ENCODE results near the gene EPHA1.
"Not testable (repeated sequence)": the region's sequence is repeated elsewhere in the genome, so short reads cannot be mapped to it uniquely, and the experiment has no call there.

Gene EPHA1

DNA sequence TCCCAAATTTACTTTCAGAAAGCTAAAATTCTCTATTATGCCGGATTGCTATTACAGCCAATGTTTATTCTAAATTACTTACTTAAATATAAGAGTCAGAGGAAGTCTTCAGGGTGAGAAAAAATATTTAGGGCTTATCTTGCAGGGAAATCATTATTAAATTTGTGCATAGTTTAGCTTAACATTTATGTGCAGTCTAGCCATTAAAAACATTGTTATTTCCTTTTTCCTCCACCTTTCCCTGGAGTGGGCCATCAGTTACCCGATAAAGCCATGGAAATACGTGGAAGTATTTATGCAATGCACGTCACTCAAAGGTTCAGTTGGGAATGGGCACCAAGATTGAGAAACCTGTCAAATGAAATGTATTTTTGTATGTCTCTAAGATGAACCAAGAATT, 25.1 kb upstream of the EPHA1 start:
- no peak for DNase-seq (ENCODE audit: insufficient read length, low spot score)

DNA sequence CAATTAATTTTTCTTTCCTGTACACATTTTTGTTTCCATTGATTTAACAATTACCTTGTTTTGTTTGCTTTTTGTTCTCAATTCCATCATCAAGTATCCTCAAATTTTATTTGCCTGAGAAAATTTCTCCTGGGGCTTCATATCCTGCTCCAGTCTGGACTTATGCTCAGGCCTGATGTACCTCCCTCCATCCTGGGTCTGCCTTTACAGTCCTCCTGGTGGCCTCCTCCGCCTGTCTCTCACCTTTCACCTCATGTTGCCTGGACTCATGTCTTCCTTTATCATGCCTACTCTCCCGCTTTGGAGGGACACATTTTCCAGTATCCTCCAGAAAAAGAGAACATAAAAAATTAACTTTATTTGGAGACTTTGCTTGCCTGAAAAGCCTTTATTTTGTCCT, 22.5 kb upstream of the EPHA1 start:
- FAIRE-seq (no peak), DNase-seq (ENCODE audit: insufficient read length, low spot score) (no peak)

More for the DNA sequence above, 25.1 kb upstream of the EPHA1 start:
- no peak for FAIRE-seq

DNA sequence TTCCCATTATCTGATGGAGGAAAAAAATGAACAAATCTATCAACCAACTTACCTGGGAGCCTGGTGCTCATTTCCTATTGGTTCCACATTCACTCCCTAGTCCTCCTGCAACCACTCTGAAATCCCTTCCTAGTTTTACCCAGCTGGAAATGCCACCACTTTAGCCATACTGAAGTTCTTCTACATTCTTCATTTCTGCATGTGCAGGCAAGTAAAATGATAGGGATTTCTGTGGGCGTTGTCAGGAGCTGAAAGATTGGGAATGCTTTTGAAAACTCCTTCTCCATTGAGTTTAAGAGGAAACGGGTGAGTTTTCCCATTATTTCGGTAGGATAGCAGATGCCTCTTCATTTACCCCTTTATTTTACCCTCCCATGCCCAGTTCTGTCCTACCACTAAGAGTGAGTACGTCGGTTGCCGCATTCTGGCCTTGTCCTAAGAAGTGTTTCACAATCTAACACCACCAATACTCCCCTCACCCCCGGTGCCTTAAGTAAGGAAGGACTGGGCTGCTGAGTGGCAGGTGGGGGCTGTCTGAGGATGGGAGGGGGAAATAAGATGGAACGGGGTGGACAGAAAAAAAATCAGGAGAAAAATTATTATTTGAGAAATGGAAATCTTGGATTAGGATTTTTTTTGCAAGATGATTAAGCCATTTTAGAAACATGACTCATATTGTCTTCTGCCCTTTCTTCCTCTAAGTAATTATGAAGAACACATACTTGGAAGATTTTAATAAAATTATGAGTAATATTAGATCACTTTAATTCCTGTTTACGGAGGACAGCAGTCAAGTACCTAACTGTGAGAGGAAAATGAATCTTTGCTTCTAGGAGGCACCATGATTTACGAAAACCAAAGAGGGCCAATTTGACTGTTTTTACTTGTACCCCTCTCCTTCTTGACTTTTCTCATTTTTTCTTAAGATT, 21.4 kb upstream of the EPHA1 start:
- FAIRE-seq: no peak
- no peak for DNase-seq (ENCODE audit: insufficient read length, low spot score)

DNA sequence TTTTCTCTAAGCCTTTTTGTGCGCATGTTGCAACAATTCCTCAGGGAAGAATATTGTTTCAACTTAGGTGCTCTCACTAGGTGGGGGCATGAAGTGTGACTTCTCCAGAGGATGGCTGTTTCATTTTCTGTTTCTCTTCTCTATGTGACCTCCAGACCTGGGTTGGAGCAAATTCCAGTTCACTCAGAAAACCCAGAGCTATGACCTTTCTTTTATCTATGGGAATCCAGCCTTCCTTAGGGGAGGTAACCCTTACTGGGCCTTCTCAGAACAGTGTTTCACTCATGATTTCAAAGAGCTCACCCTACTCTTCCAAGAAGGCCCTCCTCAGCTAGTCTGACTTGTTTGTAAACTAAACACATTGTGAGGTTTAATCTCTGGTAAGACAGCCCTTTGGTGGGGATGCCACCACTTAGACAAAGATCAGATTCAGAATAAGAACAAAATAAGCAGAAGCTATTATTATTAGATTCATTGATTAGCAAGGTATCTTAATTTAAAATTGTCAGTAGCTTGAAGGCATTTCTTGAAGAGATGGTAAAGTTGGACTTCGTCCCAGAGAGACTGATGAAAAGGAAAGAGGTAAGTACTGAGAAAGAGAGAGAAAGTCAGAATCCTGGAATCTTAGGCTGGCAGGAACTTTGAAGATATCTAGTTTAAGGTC, 18.0 kb upstream of the EPHA1 start:
- FAIRE-seq (no peak), DNase-seq (ENCODE audit: insufficient read length, low spot score) (no peak)

DNA sequence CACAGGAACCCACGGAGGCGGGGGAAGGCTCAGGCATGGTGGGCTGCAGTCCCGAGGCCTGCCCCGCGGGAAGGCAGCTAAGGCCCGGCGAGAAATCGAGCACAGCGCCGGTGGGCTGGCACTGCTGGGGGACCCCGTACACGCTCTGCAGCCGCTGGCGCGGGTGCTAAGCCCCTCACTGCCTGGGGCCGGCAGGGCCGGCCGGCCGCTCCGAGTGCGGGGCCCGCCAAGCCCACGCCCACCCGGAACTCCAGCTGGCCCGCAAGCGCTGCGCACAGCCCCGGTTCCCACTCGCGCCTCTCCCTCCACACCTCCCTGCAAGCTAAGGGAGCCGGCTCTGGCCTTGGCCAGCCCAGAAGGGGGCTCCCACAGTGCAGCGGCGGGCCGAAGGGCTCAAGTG, 15.8 kb upstream of the EPHA1 start:
- DNase-seq (ENCODE audit: insufficient read length, low spot score): not testable (repeated sequence)

DNA sequence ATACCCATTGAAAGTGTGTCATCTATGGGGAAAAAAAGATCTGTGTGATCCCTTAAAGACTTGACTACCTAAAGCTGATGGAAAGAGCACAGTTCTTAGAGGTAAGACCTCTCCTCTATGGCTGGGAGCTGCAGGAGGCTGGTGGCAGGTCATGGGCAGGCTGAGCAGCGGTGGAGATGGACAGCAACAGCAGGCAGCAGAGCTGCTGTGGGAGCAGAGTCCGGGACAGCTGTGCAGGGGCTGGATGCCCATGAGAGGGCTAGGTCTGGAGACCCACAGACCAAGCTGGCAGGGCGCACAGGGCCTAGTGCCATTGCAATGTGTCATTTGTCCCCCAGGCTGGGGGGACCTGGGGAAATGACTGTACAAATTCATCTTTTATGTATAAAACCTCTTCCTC, 13.4 kb upstream of the EPHA1 start:
- FAIRE-seq: no peak
- DNase-seq (ENCODE audit: insufficient read length, low spot score): no peak

More for the DNA sequence above, 15.8 kb upstream of the EPHA1 start:
- not testable (repeated sequence) for FAIRE-seq

DNA sequence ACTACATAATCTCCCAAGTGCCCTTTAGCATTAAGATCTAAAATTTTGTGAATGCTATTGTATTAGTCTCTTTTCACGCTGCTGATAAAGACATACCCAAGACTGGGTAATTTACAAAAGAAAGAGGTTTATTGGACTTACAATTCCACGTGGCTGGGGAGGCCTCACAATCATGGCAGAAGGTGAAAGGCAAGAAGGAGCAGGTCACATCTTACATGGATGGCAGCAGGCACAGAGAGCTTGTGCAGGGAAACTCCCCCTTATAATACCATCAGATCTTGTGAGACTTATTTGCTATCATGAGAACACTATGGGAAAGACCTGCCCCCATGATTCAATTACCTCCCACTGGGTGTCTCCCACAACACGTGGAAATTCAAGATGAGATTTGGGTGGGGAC, 12.0 kb upstream of the EPHA1 start:
- not testable (repeated sequence) for FAIRE-seq; DNase-seq (ENCODE audit: insufficient read length, low spot score)

DNA sequence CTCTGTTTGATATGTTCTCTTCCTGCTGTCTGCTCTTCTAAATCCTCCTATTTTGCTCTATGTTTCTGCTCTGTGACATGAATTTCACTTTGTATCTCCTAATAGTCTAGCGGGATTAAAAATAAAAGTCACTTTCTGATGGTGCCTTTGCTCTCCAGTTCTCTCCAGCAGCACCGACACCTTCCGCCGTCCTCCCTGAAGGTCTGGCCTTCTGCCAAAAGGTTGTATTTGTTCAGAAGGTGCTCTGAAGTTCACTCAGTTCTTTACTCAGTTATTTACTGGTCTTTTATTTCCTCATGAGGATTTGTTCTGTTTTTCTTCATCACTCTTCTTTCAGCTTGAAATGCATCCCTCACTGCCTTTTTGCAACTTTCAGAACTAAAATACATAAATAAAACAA, 11.2 kb upstream of the EPHA1 start:
- FAIRE-seq (no peak), DNase-seq (ENCODE audit: insufficient read length, low spot score) (no peak)

DNA sequence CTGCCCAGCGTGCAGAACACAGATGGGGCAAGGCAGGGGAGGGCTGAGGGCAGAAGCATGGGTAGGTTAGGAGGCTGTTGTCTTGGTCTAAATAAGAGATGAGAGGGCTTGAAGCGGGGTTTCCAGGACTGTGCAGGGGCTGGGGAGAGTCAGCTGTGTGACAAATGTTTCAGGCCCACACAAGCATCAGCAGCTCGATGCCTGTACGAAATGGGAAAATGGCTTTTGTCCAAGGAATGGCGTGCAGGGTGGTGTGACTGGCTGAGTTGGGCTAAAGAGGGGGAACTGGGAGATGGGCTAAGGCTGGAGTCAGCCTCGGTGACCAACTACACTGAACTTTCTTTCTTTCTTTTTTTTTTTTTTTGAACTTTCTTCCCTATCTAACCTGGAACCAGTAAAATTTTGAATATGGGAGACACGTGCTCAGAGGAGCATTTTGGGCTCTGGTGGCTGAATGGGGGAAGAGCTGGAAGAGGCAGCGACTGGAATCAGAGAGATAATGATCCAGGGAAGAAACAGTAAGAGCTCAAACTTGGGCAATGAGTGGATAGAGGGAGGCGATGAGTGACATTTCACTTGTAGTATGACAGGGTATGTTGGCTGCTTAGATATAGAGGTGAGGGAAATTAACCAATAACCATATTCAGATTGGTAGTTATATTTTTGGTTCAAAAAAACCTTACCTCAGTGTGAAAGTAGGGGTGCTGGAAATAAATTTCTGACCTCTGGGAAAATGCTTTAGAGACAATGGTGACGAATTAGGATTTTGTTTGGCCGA, 10.2 kb upstream of the EPHA1 start:
- FAIRE-seq: no peak
- no peak for DNase-seq (ENCODE audit: insufficient read length, low spot score)

DNA sequence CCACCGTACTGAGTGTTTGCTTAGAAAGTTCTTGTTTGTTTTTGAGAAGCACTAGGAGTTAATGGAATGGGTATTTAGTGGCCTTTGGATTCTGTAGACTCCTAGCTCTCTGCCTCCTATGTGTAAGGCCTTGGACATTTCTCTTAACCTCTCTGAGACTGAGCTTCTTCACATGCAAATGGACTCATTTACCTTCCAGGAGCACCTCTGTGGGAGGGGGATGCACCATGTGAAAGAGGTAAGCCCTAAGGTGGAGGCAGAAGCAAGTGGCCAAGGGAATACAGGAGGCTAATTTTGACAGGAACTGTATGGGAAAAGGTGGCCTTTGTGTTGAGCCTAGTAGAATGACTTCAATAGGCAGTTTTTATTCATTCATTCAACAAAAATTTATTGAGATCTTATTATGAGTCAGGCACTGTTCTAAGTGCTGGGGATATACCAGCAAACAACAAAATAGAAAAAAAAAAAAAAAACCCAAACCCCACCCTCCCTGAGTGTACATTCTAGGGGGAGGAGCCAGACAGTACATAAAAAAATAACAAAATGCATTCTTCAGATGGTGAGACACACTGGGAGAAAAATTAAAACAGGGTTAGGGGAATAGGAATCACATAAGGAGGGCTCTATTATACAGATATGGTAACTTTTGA, 9.2 kb upstream of the EPHA1 start:
- DNase-seq (ENCODE audit: insufficient read length, low spot score) (no peak), FAIRE-seq (no peak)

DNA sequence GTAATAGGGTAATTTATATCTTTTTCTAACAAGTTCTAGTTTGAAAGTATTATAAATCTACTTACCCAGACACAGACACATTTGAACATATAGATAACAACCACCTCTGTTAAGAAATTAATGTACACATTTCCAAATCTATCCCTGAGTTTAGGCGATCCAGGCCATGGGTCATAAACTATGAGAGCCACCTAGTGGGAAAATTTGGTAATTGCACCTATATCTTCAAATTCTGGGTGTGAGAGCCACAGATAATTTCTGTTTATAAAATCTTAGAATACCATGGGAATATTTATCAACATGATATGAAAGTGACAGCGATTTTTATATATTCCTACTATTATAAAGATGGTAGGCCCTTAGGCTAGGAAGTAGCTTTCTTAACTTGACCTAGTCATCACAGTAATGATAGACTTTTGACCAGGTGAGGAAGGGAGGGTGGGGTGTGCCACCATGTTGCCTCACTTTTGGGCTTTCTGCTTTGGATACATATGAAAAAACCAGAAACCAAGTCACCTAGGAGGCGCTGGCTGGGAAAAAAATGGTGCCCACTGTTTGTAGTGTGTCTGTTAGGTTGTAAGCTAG, 8.0 kb upstream of the EPHA1 start:
- DNase-seq (ENCODE audit: insufficient read length, low spot score): peak; percentile 49
- FAIRE-seq: no peak

DNA sequence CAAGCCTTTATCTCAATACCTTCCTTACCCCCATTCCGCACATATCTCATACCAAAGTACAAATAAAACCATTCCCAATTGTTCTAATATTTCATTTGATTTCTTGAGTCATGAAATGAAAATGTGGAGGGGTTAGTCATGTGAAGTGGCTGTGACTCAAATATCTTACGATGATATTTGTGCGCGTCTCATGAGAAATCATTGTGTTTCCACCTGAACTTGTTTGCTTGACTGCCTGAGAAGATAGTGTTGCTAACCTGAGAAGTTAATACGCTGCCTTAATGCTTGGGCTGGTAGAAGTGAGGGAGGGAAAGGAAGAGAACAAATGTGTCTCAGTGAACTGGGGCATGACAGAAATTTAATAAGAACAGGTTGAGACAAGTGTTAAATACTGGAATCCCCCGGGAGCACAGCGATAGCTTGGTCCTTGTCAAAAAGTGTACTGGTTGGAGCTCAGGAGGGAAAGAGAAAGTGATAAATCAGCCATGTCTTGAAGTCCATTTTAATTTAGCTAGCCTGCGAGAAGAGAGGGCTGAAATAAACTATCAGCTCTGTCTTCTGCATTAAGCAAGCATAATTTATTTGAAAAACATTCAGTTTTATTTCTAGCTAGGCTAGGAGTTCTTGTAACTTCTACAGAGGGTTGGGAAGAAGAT, 7.2 kb upstream of the EPHA1 start:
- no peak for DNase-seq (ENCODE audit: insufficient read length, low spot score)
- FAIRE-seq: no peak

DNA sequence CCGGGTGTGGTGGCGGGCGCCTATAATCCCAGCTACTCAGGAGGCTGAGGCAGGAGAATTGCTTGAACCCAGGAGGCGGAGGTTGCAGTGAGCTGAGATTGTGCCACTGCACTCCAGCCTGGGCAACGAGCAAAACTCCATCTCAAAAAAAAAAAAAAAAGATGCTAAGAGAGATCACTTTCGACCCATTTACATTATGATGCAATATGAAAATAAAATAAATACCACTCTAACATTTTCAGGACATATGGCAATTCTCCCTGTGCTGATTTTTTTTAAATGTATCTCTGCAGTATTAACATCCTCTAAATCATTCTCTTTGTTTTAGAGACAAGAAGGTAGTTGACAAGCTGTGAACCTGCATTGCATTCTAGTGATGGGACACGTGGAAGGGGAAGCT, 6.6 kb upstream of the EPHA1 start:
- FAIRE-seq; DNase-seq (ENCODE audit: insufficient read length, low spot score): not testable (repeated sequence)

DNA sequence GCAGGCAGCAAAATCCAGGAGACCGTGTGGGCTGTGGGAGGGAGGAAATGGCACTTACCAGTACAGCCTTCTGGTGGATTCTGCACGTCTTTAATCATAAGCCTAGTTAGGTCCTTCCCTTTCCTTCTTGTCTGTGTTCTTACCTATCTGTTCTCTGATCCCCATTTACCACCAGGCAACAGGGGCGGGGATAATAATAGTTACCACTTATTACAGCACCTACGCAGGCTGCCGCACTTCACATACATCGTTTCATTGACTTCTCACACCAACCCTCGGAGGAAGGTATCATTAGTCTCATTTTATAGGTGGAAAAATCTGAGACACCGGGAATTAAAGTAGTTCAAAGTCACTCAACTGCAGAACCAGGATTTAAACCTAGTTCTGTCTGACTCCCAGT, 4.5 kb upstream of the EPHA1 start:
- DNase-seq (ENCODE audit: insufficient read length, low spot score): no peak
- FAIRE-seq: no peak

DNA sequence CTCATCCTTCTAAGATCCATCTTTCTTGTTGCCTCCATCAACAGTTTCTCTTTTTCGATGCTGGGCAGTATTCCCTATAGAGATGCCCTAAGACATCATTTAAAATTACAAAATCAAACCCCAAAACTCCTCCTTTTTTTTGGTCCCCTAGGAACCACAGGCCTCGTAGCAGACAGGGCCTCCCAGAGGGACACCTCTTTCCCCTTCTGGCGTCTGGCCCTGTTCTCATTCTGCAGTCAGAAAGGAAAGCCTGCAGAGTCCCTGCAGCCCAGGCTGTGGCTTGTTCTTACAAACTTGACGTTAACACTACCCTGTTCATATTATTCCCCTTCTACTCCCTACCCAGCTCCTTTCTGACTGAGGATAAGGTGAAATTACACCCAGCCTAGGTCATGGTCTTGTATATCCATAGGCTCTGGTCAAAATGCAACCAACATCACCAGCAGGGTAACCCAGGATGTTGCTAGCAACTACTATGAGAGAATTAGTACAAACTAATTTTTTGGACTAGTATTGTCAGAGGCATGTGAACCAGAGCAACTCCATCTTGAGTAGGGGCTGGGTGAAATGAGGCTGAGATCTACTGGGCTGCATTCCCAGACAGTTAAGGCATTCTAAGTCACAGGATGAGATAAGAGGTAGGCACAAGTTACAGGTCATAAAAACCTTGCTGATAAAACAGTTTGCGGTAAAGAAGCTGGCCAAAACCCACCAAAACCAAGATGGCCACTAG, 3.5 kb upstream of the EPHA1 start:
- FAIRE-seq: no peak
- DNase-seq (ENCODE audit: insufficient read length, low spot score): no peak

DNA sequence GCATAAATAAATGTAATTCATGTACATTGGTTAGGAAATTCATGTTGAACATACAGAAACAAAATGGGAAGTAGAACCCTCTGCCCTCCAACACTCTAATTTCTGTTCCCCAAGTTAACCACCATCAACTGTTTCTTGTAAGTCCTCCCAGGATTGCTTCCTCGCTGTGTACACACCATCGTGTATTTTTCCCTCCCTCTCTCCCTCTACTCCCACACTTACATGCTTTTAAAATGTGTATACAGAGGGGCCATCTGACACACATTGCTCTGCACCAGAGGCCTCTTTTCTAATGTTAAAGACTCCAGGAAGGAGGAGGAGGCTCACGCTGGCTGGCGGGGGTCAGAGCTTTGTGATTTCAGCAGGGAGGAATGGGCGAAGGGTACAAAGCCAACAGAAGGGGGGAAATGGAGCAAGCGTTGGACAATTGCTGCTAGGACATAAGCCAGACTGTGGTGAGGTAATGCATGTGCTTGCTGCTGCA, 1.9 kb upstream of the EPHA1 start:
- DNase-seq (ENCODE audit: insufficient read length, low spot score): no peak
- no peak for FAIRE-seq

DNA sequence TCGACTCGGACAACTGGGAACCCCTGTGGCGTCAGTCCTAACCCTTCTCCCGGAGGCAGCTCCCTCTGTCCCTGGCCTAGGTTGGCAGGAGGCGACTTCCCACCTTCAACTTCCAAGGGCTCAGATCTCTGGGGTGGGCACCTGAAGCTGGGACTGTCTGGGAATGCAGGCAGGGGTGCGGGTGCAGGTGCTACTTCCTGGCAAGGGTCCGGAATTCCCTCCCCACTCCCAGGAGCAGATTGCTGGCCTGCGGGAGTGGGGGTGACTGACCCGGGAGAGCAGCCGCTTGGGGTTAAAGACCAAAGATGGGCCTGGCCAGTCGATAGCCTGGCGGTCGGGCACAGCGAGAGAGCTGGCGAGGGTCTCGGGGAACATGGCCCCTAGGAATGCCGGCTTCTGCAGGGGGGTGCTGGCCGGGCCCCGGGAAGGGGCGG, 387 bp downstream of the EPHA1 start:
- FAIRE-seq (no peak), DNase-seq (ENCODE audit: insufficient read length, low spot score) (no peak)

DNA sequence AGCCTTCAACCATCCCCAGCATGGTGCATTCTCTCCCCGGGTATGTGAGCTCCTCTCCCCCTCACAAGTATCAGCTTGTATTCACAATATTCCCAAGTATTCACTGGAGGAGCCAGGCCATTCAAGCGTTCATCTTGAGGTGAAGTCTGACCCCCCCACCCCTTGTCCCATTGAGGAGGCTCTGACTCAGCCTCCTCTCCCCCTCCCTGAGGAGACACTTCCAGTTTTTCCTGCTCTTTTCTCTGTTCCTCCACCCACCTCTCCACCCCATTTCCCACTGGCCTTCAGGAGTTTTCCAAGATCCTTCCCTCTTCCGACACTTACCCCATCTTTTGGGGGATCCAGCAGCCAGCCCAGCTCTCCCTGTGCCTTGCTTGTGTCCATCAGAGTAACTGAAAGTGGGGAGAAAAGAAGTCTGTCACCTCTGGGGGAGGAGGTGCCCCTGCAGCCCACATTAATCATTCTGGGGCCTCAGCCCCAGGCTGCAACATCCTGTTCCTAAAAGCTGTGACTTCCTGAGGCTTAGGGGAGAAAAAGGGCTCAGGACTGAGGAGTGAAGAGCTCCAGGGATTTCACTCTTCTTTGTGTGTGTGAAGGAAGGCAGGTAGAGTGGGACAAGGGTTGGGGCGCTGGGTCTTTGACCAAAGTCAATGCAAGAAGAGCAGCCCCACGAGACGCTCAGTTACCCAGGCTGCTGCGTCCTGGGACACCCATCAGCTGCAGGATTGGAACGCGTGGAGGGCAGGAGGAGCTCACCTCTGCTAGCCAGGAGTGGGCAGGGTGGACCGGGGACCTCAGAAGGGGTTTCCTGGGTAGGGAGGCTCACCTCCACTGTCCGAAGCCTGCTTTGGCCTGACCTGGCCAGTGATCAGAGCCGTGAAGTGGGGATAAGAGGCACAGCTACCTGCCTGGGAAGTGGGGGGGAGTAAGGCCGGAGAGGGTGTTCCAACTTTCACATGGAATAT, 1.1 kb downstream of the EPHA1 start:
- DNase-seq (ENCODE audit: insufficient read length, low spot score) (no peak), FAIRE-seq (no peak)

Data from HTR-8/SVneo (cell line).